HEK293 (cell line): ENCODE results near the gene FGF9.
A peak's percentile ranks its signal among the peaks of the same experiment; 100 is the strongest.

Experiments used
- EGR2 ChIP-seq: fragments of 450-650 bp; formaldehyde crosslinking; IDR thresholded peaks from 2 replicates; pipeline ENCODE4 v1.5.1; 2016; ENCODE audit warnings: low read depth, missing biosample characterization, missing genetic modification characterization
- IKZF3 ChIP-seq: fragments of 450-650 bp; IDR thresholded peaks from 2 replicates; pipeline ENCODE4 v1.5.0; 2018; ENCODE audit warnings: missing biosample characterization, mild to moderate bottlenecking, missing genetic modification characterization, moderate library complexity
- OSR2 ChIP-seq: fragments of 450-650 bp; formaldehyde crosslinking; IDR thresholded peaks from 2 replicates; pipeline ENCODE4 v1.5.1; 2016; ENCODE audit warnings: missing biosample characterization, missing genetic modification characterization
- RBAK ChIP-seq: fragments of 450-650 bp; formaldehyde crosslinking; IDR thresholded peaks from 2 replicates; pipeline ENCODE4 v1.5.1; 2016; ENCODE audit warnings: missing biosample characterization, missing genetic modification characterization
- SCRT2 ChIP-seq: fragments of 450-650 bp; formaldehyde crosslinking; IDR thresholded peaks from 2 replicates; pipeline ENCODE4 v1.5.1; 2016; ENCODE audit warnings: missing biosample characterization, missing genetic modification characterization
- ZNF10 ChIP-seq: fragments of 450-650 bp; formaldehyde crosslinking; IDR thresholded peaks from 2 replicates; pipeline ENCODE4 v1.5.1; 2017; ENCODE audit warnings: missing biosample characterization, missing genetic modification characterization
- ZNF221 ChIP-seq: fragments of 450-650 bp; formaldehyde crosslinking; IDR thresholded peaks from 2 replicates; pipeline ENCODE4 v1.5.1; 2017; ENCODE audit warnings: missing biosample characterization, missing genetic modification characterization, borderline replicate concordance
- ZNF223 ChIP-seq: fragments of 450-650 bp; formaldehyde crosslinking; IDR thresholded peaks from 2 replicates; pipeline ENCODE4 v1.5.1; 2016; ENCODE audit warnings: missing biosample characterization, missing genetic modification characterization
- ZNF248 ChIP-seq: fragments of 450-650 bp; formaldehyde crosslinking; IDR thresholded peaks from 2 replicates; pipeline ENCODE4 v1.5.1; 2017; ENCODE audit warnings: missing biosample characterization, missing genetic modification characterization
- ZNF335 ChIP-seq: fragments of 450-650 bp; formaldehyde crosslinking; conservative IDR thresholded peaks from 2 replicates; pipeline ENCODE4 v1.5.1; 2016; ENCODE audit warnings: missing biosample characterization, missing genetic modification characterization
- ZNF426 ChIP-seq: fragments of 450-650 bp; formaldehyde crosslinking; IDR thresholded peaks from 2 replicates; pipeline ENCODE4 v1.5.1; 2017; ENCODE audit warnings: missing biosample characterization, missing genetic modification characterization, mild to moderate bottlenecking, inconsistent platforms, moderate library complexity
- ZNF561 ChIP-seq: fragments of 450-650 bp; IDR thresholded peaks from 2 replicates; pipeline ENCODE4 v1.5.1; 2018; ENCODE audit warnings: missing biosample characterization, missing genetic modification characterization, borderline replicate concordance
- ZNF600 ChIP-seq: fragments of 450-650 bp; formaldehyde crosslinking; IDR thresholded peaks from 2 replicates; pipeline ENCODE4 v1.5.1; 2016; ENCODE audit warnings: missing biosample characterization, missing genetic modification characterization
- ZNF785 ChIP-seq: fragments of 450-650 bp; formaldehyde crosslinking; IDR thresholded peaks from 2 replicates; pipeline ENCODE4 v1.5.1; 2016; ENCODE audit warnings: missing biosample characterization, missing genetic modification characterization
- TF ChIP-seq, protein P1 (sequence below): fragments of 450-650 bp; formaldehyde crosslinking; IDR thresholded peaks from 2 replicates; pipeline ENCODE4 v1.5.1; 2016; ENCODE audit warnings: missing biosample characterization, missing genetic modification characterization
- TF ChIP-seq, protein P2 (sequence below): fragments of 450-650 bp; IDR thresholded peaks from 2 replicates; pipeline ENCODE4 v1.5.1; 2018; ENCODE audit warnings: missing biosample characterization, mild to moderate bottlenecking, missing genetic modification characterization
- TF ChIP-seq, protein P3 (sequence below): fragments of 450-650 bp; formaldehyde crosslinking; IDR thresholded peaks from 2 replicates; pipeline ENCODE4 v1.5.1; 2016; ENCODE audit warnings: missing biosample characterization, missing genetic modification characterization
- TF ChIP-seq, protein P4 (sequence below): fragments of 450-650 bp; formaldehyde crosslinking; IDR thresholded peaks from 2 replicates; pipeline ENCODE4 v1.5.1; 2017; ENCODE audit warnings: missing biosample characterization, missing genetic modification characterization
- TF ChIP-seq, protein P5 (sequence below): fragments of 450-650 bp; formaldehyde crosslinking; IDR thresholded peaks from 2 replicates; pipeline ENCODE4 v1.5.1; 2016; ENCODE audit warnings: missing biosample characterization, missing genetic modification characterization

The FGF9 gene

DNA sequence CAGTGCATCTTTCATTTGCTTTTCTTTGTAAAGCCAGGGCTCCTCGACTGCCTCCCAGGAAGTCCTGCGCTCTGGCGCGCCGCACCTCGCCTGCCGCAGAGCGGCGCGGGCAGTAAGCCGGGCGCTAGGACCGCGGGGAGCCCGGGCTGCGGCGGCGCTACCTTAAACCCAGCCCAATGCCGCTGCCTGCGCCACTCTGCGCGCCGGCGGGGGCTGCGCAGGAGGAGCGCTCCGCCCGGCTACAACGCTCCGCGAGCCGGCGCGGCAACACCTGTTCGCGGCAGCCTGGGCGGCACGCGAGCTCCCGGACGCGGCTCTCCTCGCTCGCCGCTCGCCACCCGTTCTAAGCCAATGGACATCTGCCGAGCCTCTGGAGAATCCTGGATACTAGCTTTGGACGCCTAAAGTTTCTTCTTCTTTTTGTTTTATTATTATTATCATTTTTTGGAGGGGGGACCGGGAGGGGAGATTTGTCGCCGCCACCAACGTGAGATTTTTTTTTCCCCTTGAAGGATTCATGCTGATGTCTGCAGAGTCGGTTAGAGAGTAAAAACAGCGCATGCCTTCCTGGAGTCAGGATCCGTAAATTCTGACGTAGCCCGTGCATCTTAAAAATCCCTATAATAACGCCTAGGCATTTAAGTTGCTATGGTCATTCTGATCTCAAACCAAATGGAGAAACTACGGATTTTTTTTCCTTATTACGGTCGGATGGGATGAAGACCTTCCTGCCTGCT is at the start of gene FGF9 (continued):
- TF ChIP-seq, protein P1, sequence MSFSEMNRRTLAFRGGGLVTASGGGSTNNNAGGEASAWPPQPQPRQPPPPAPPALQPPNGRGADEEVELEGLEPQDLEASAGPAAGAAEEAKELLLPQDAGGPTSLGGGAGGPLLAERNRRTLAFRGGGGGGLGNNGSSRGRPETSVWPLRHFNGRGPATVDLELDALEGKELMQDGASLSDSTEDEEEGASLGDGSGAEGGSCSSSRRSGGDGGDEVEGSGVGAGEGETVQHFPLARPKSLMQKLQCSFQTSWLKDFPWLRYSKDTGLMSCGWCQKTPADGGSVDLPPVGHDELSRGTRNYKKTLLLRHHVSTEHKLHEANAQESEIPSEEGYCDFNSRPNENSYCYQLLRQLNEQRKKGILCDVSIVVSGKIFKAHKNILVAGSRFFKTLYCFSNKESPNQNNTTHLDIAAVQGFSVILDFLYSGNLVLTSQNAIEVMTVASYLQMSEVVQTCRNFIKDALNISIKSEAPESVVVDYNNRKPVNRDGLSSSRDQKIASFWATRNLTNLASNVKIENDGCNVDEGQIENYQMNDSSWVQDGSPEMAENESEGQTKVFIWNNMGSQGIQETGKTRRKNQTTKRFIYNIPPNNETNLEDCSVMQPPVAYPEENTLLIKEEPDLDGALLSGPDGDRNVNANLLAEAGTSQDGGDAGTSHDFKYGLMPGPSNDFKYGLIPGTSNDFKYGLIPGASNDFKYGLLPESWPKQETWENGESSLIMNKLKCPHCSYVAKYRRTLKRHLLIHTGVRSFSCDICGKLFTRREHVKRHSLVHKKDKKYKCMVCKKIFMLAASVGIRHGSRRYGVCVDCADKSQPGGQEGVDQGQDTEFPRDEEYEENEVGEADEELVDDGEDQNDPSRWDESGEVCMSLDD, result no peak
- TF ChIP-seq ZNF223 (tag by site-specific recombination), result peak; percentile 98
- TF ChIP-seq ZNF10, result 0 out of 2 replicates have a peak, but pooled peaks have one; percentile 10
- TF ChIP-seq, protein P2, sequence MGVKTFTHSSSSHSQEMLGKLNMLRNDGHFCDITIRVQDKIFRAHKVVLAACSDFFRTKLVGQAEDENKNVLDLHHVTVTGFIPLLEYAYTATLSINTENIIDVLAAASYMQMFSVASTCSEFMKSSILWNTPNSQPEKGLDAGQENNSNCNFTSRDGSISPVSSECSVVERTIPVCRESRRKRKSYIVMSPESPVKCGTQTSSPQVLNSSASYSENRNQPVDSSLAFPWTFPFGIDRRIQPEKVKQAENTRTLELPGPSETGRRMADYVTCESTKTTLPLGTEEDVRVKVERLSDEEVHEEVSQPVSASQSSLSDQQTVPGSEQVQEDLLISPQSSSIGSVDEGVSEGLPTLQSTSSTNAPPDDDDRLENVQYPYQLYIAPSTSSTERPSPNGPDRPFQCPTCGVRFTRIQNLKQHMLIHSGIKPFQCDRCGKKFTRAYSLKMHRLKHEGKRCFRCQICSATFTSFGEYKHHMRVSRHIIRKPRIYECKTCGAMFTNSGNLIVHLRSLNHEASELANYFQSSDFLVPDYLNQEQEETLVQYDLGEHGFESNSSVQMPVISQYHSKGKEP (tag by site-specific recombination), result peak; percentile 78
- TF ChIP-seq, protein P3, sequence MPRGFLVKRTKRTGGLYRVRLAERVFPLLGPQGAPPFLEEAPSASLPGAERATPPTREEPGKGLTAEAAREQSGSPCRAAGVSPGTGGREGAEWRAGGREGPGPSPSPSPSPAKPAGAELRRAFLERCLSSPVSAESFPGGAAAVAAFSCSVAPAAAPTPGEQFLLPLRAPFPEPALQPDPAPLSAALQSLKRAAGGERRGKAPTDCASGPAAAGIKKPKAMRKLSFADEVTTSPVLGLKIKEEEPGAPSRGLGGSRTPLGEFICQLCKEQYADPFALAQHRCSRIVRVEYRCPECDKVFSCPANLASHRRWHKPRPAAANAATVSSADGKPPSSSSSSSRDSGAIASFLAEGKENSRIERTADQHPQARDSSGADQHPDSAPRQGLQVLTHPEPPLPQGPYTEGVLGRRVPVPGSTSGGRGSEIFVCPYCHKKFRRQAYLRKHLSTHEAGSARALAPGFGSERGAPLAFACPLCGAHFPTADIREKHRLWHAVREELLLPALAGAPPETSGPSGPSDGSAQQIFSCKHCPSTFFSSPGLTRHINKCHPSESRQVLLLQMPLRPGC (tag by site-specific recombination), result no peak
- TF ChIP-seq ZNF561, result peak; percentile 66
- TF ChIP-seq OSR2 (tag by site-specific recombination), result peak; percentile 28
- TF ChIP-seq ZNF248 (tag by site-specific recombination), result no peak
- 0 out of 2 replicates have a peak, but pooled peaks have one; percentile 40 for TF ChIP-seq ZNF600 (tag by site-specific recombination)
- TF ChIP-seq ZNF221, result no peak
- TF ChIP-seq, protein P4, sequence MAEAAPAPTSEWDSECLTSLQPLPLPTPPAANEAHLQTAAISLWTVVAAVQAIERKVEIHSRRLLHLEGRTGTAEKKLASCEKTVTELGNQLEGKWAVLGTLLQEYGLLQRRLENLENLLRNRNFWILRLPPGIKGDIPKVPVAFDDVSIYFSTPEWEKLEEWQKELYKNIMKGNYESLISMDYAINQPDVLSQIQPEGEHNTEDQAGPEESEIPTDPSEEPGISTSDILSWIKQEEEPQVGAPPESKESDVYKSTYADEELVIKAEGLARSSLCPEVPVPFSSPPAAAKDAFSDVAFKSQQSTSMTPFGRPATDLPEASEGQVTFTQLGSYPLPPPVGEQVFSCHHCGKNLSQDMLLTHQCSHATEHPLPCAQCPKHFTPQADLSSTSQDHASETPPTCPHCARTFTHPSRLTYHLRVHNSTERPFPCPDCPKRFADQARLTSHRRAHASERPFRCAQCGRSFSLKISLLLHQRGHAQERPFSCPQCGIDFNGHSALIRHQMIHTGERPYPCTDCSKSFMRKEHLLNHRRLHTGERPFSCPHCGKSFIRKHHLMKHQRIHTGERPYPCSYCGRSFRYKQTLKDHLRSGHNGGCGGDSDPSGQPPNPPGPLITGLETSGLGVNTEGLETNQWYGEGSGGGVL (tag by site-specific recombination), result peak; percentile 52
- TF ChIP-seq ZNF785, result no peak
- 0 out of 2 replicates have a peak, but pooled peaks have one; percentile 22 for TF ChIP-seq IKZF3 (tag by site-specific recombination)
- TF ChIP-seq EGR2 (tag by site-specific recombination), result no peak
- TF ChIP-seq ZNF426 (tag by site-specific recombination), result no peak
- TF ChIP-seq, protein P5, sequence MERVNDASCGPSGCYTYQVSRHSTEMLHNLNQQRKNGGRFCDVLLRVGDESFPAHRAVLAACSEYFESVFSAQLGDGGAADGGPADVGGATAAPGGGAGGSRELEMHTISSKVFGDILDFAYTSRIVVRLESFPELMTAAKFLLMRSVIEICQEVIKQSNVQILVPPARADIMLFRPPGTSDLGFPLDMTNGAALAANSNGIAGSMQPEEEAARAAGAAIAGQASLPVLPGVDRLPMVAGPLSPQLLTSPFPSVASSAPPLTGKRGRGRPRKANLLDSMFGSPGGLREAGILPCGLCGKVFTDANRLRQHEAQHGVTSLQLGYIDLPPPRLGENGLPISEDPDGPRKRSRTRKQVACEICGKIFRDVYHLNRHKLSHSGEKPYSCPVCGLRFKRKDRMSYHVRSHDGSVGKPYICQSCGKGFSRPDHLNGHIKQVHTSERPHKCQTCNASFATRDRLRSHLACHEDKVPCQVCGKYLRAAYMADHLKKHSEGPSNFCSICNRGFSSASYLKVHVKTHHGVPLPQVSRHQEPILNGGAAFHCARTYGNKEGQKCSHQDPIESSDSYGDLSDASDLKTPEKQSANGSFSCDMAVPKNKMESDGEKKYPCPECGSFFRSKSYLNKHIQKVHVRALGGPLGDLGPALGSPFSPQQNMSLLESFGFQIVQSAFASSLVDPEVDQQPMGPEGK (tag by site-specific recombination), result peak; percentile 55; the same call in 1 of the 2 replicates
- TF ChIP-seq RBAK (tag by site-specific recombination), result no peak
- peak; percentile 90 for TF ChIP-seq SCRT2 (tag by site-specific recombination)
- peak; percentile 4; the same call in 1 of the 2 replicates for TF ChIP-seq ZNF335
